Fibroblast of lung (primary cell): Measurements from ENCODE around the gene NSMF. TPM values are rescaled to one million over a fixed set of nuclear protein-coding genes. Genes with fewer than 3 reads are reported as not detected.

Experiments used
- DNase-seq, 2 donors: peaks; one replicate each; pipeline versions ENCODE4 v3.0.0 to v3.0.0-alpha.2; 2010; ENCODE audit warnings: low read depth in 2 of 2
- H2AFZ ChIP-seq: 2 replicates; pipeline ENCODE4 v1.5.1; 2012; ENCODE audit warnings: low read length, control low read depth, inconsistent platforms
- H3K27ac ChIP-seq: 2 replicates; pipeline ENCODE4 v1.5.1; 2011; ENCODE audit warnings: low read length, control low read depth; ENCODE audit not compliant: insufficient read depth
- H3K27me3 ChIP-seq: 2 replicates; pipeline ENCODE4 v1.5.1; 2011; ENCODE audit warnings: mild to moderate bottlenecking, low read length; ENCODE audit not compliant: control insufficient read depth, insufficient read depth
- H3K36me3 ChIP-seq: 2 replicates; pipeline ENCODE4 v1.5.1; 2011; ENCODE audit warnings: low read length; ENCODE audit not compliant: control insufficient read depth, insufficient read depth
- H3K4me1 ChIP-seq: 2 replicates; pipeline ENCODE4 v1.5.1; 2011; ENCODE audit warnings: low read length; ENCODE audit not compliant: control insufficient read depth, insufficient read depth; ENCODE audit errors: extremely low read depth
- H3K4me2 ChIP-seq: 2 replicates; pipeline ENCODE4 v1.5.1; 2011; ENCODE audit warnings: low read length, control low read depth; ENCODE audit not compliant: insufficient read depth; ENCODE audit errors: extremely low read depth
- H3K4me3 ChIP-seq, 4 experiments: fragments of 200-600 bp in 1 of 4; sonication (generic) in 1 of 4; replicated peaks in 1 of 4; 2 replicates each; pipeline ENCODE4 v1.5.1; 2011 to 2016; ENCODE audit warnings: low read length in 4 of 4, low read depth in 3 of 4, mild to moderate bottlenecking in 3 of 4, control low read depth in 2 of 4, inconsistent platforms in 1 of 4, mixed read lengths in 1 of 4; ENCODE audit not compliant: insufficient read depth in 1 of 4; ENCODE audit errors: control extremely low read depth in 1 of 4
- H3K79me2 ChIP-seq: 2 replicates; pipeline ENCODE4 v1.5.1; 2012; ENCODE audit warnings: mild to moderate bottlenecking, low read length, inconsistent platforms; ENCODE audit not compliant: control insufficient read depth, insufficient read depth
- H3K9ac ChIP-seq: 2 replicates; pipeline ENCODE4 v1.5.1; 2011; ENCODE audit warnings: mild to moderate bottlenecking, low read length, control low read depth; ENCODE audit not compliant: insufficient read depth
- H3K9me3 ChIP-seq: 2 replicates; pipeline ENCODE4 v1.5.1; 2012; ENCODE audit warnings: low read depth, low read length; ENCODE audit not compliant: control insufficient read depth, insufficient read depth
- H4K20me1 ChIP-seq: 2 replicates; pipeline ENCODE4 v1.5.1; 2011; ENCODE audit warnings: low read length; ENCODE audit not compliant: control insufficient read depth, insufficient read depth; ENCODE audit errors: extremely low read depth
- CTCF ChIP-seq, 2 donors: IDR thresholded peaks in 1 of 2; conservative IDR thresholded peaks in 1 of 2; 1 replicate in 1 of 2; 2 replicates in 1 of 2; pipeline ENCODE4 v1.5.1; 2011 to 2012; ENCODE audit warnings: low read length in 2 of 2, control low read depth in 1 of 2, inconsistent platforms in 1 of 2, low read depth in 1 of 2, mild to moderate bottlenecking in 1 of 2
- EZH2 ChIP-seq: IDR thresholded peaks from 2 replicates; pipeline ENCODE4 v1.5.1; 2012; ENCODE audit warnings: low read length, control low read depth, mild to moderate bottlenecking; ENCODE audit errors: missing control alignments
- polyA plus RNA-seq, 2 donors: library from polyadenylated mRNA; depleted of rRNA in 1 of 2; stranded (reverse) in 1 of 2; unstranded in 1 of 2; fragments of >200 nt; gene quantifications; 2 replicates each; pipeline ENCODE4 v1.2.1, GENCODE V29; 2011 to 2012; ENCODE audit warnings: missing spikeins in 1 of 2
- total RNA-seq: library from RNA; depleted of rRNA; stranded (reverse); fragments of >200 nt; gene quantifications from 2 replicates; pipeline ENCODE4 v1.2.1, GENCODE V29; 2014

NSMF gene
- total and polyA plus RNA-seq, 2 donors (not counting 1 experiment from before 2014, with no cell fraction given): 13.4 to 15.0 TPM

GRCh38 chr9:137490532-137491186 is 31.5 kb upstream of the NSMF start:
- TF ChIP-seq CTCF (conservative IDR thresholded peaks at IDR 0.05 in 1 of 2, IDR thresholded peaks at IDR 0.05 in 1 of 2; ENCODE audit: low read depth in 1 of 2, low read length in 2 of 2) (no peak), EZH2 (no peak)
- Histone ChIP-seq H3K27me3 (peaks cover 16% of the 10 kb centered on the region), H3K9me3 (no peaks in the 10 kb centered on the region), H3K27ac (no peak overlapping the region), H3K36me3 (no peaks in the 10 kb centered on the region), H3K4me2 (no peak overlapping the region), H3K4me1 (no peaks in the 10 kb centered on the region), H4K20me1 (no peaks in the 10 kb centered on the region), H3K9ac (no peak overlapping the region), H2AFZ (no peak overlapping the region), H3K4me3 (no peak overlapping the region), H3K79me2 (no peaks in the 10 kb centered on the region)
- DNase-seq: no peak

GRCh38 chr9:137488906-137489305 is 29.8 kb upstream of the NSMF start:
- peaks cover 16% of the 10 kb centered on the region for H3K27me3 ChIP-seq
- H3K27ac ChIP-seq: no peak overlapping the region
- H3K79me2 ChIP-seq: no peaks in the 10 kb centered on the region
- no peaks in the 10 kb centered on the region for H3K9me3 ChIP-seq
- DNase-seq: no peak
- no peak overlapping the region for H2AFZ ChIP-seq
- TF ChIP-seq EZH2 (no peak), CTCF (conservative IDR thresholded peaks at IDR 0.05 in 1 of 2, IDR thresholded peaks at IDR 0.05 in 1 of 2; ENCODE audit: low read depth in 1 of 2, low read length in 2 of 2) (no peak)
- H3K4me1 ChIP-seq: no peaks in the 10 kb centered on the region
- H3K4me2 ChIP-seq: no peak overlapping the region
- H3K4me3 ChIP-seq: no peak overlapping the region
- H3K36me3 ChIP-seq: no peaks in the 10 kb centered on the region
- H3K9ac ChIP-seq: no peak overlapping the region
- H4K20me1 ChIP-seq: no peaks in the 10 kb centered on the region

DNA sequence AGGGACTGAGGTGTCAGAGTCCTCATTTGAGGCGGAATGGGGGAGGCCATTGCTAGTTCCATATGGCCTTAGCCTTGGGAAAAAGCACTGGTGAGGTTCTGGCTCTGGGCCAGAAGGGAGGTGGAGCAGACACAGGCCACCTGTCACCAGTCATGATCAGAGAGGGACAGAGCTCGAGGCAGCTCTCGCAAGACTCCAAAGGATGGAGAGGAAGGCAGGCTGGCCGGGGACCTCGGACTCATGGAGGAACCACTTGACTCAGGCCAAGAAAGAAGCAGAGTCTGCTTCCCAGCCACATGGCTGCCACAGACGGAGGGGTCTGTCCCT is 29.2 kb upstream of the NSMF start:
- no peaks in the 10 kb centered on the region for H3K4me1 ChIP-seq
- H3K9ac ChIP-seq: no peak overlapping the region
- H3K9me3 ChIP-seq: no peaks in the 10 kb centered on the region
- H3K79me2 ChIP-seq: no peaks in the 10 kb centered on the region
- no peak overlapping the region for H2AFZ ChIP-seq
- H3K4me3 ChIP-seq: no peak overlapping the region
- no peaks in the 10 kb centered on the region for H4K20me1 ChIP-seq
- peak in 1 of 2 donors; percentile 32 for DNase-seq
- TF ChIP-seq CTCF (conservative IDR thresholded peaks at IDR 0.05 in 1 of 2, IDR thresholded peaks at IDR 0.05 in 1 of 2; ENCODE audit: low read depth in 1 of 2, low read length in 2 of 2) (no peak), EZH2 (no peak)
- no peak overlapping the region for H3K4me2 ChIP-seq
- no peaks in the 10 kb centered on the region for H3K36me3 ChIP-seq
- no peak overlapping the region for H3K27ac ChIP-seq
- H3K27me3 ChIP-seq: peaks cover 16% of the 10 kb centered on the region
